PC-9 (cell line): Measurements from ENCODE around the gene GOLGA1.

ENCODE experiments used
- CTCF ChIP-seq: fragments of 200-600 bp; sonication (generic); conservative IDR thresholded peaks from 2 replicates; pipeline ENCODE4 v1.6.1; 2017; ENCODE audit warnings: mixed run types, antibody characterized with exemption, mild to moderate bottlenecking, moderate library complexity
- EZH2 ChIP-seq: fragments of 200-600 bp; sonication (generic); IDR thresholded peaks from 2 replicates; pipeline ENCODE4 v1.8.0; 2017; ENCODE audit warnings: antibody characterized with exemption, low read depth

GRCh38 chr9:124875501-124875900 lies 65.4 kb downstream of the GOLGA1 start:
- TF ChIP-seq CTCF (no peak), EZH2 (no peak)
